Endodermal cell (in vitro differentiated cells): ENCODE results near the gene CASP1. TPM values are rescaled to one million over a fixed set of nuclear protein-coding genes. Genes with fewer than 3 reads are reported as not detected.
A peak's percentile ranks its signal among the peaks of the same experiment; 100 is the strongest.

ENCODE experiments used
- DNase-seq: peaks from one replicate; pipeline ENCODE4 v3.0.0-alpha.2; 2017
- H3K27ac ChIP-seq: 2 replicates; pipeline ENCODE4 v1.5.1; 2013; ENCODE audit warnings: mild to moderate bottlenecking, low read depth, low read length, moderate library complexity
- H3K27me3 ChIP-seq: 2 replicates; pipeline ENCODE4 v1.6.1; 2013; ENCODE audit warnings: mild to moderate bottlenecking, low read length, moderate library complexity; ENCODE audit not compliant: insufficient read depth, control insufficient read depth, poor library complexity, severe bottlenecking
- H3K36me3 ChIP-seq: 2 replicates; pipeline ENCODE4 v1.7.0; 2013; ENCODE audit warnings: mild to moderate bottlenecking, low read length, moderate library complexity; ENCODE audit not compliant: control insufficient read depth, insufficient read depth
- H3K4me1 ChIP-seq: one replicate; pipeline ENCODE4 v1.7.0; 2013; ENCODE audit warnings: low read length; ENCODE audit not compliant: control insufficient read depth, insufficient read depth
- H3K4me3 ChIP-seq: 2 replicates; pipeline ENCODE4 v1.5.1; 2013; ENCODE audit warnings: mild to moderate bottlenecking, low read length, moderate library complexity
- H3K9ac ChIP-seq: 2 replicates; pipeline ENCODE4 v1.6.1; 2013; ENCODE audit warnings: mild to moderate bottlenecking, low read length, moderate library complexity; ENCODE audit not compliant: poor library complexity, severe bottlenecking; ENCODE audit errors: extremely low read depth
- H3K9me3 ChIP-seq: 2 replicates; pipeline ENCODE4 v1.6.1; 2013; ENCODE audit warnings: mild to moderate bottlenecking, low read length, moderate library complexity; ENCODE audit not compliant: control insufficient read depth
- H3K27ac Mint-ChIP-seq: 2 replicates; pipeline ENCODE4 v1.8.0; 2020; ENCODE audit warnings: mixed read lengths
- H3K27me3 Mint-ChIP-seq: 2 replicates; pipeline ENCODE4 v1.8.0; 2021; ENCODE audit warnings: mild to moderate bottlenecking, mixed read lengths; ENCODE audit not compliant: insufficient read depth
- H3K36me3 Mint-ChIP-seq: 2 replicates; pipeline ENCODE4 v1.8.0; 2020; ENCODE audit warnings: low read depth, mixed read lengths
- H3K4me1 Mint-ChIP-seq: 2 replicates; pipeline ENCODE4 v1.8.0; 2020; ENCODE audit warnings: mixed read lengths
- H3K4me3 Mint-ChIP-seq: 2 replicates; pipeline ENCODE4 v1.8.0; 2020; ENCODE audit warnings: mild to moderate bottlenecking, moderate library complexity, mixed read lengths
- H3K9me3 Mint-ChIP-seq: 2 replicates; pipeline ENCODE4 v1.8.0; 2020; ENCODE audit warnings: mild to moderate bottlenecking, mixed read lengths
- CTCF ChIP-seq: fragments of 200-600 bp; sonication (generic); conservative IDR thresholded peaks from 2 replicates; pipeline ENCODE4 v1.5.0; 2021; ENCODE audit warnings: antibody characterized with exemption, mild to moderate bottlenecking
- WGBS, 2 experiments: methylation state at CpG; one replicate each; pipeline versions ENCODE4 v1.1.5 to v1.1.7; 2013; ENCODE audit warnings: missing lambda C conversion rate in 2 of 2, mixed read lengths in 1 of 2; ENCODE audit not compliant: insufficient coverage in 1 of 2, insufficient read length in 1 of 2; 5-methylcytosine and 5-hydroxymethylcytosine counted together
- total RNA-seq, 2 donors: library from RNA; stranded (reverse); fragmentation: NEBNext Ultra II Directional in 1 of 2; extraction: Animal tissue kit (Norgen Biotek cat#: 25700) in 1 of 2; gene quantifications; 2 replicates in 1 of 2; 3 replicates in 1 of 2; pipeline ENCODE4 v1.2.1, GENCODE V29; 2021

The CASP1 gene
- total RNA-seq, 2 donors from 2014 or later: not detected

- Mint-ChIP-seq H3K4me3 (no peak overlapping the region), H3K4me1 (peaks cover 4% of the 10 kb centered on the region), H3K36me3 (no peaks in the 10 kb centered on the region), H3K27me3 (no peaks in the 10 kb centered on the region), H3K9me3 (no peaks in the 10 kb centered on the region), H3K27ac (peak overlapping the region; percentile 24)
- Histone ChIP-seq H3K9me3 (no peaks in the 10 kb centered on the region), H3K4me1 (peaks cover 6% of the 10 kb centered on the region), H3K27me3 (no peaks in the 10 kb centered on the region), H3K9ac (no peak overlapping the region), H3K27ac (no peak overlapping the region), H3K36me3 (no peaks in the 10 kb centered on the region), H3K4me3 (no peak overlapping the region)
- TF ChIP-seq CTCF: no peak
- DNase-seq: no peak
- 90 to 100% methylated on average over 1 to 3 of the region's 3 CpGs for WGBS, 2 experiments
Measured at GRCh38 chr11:105005451-105005845, 29.5 kb downstream of the CASP1 start.

- 88% methylated on average over 2 of the region's 3 CpGs; no CpG with 5 or more reads in 1 of the 2 experiments for WGBS, 2 experiments
- Histone ChIP-seq H3K27me3 (no peaks in the 10 kb centered on the region), H3K9ac (no peak overlapping the region), H3K27ac (no peak overlapping the region), H3K36me3 (no peaks in the 10 kb centered on the region), H3K4me1 (peaks cover 6% of the 10 kb centered on the region), H3K4me3 (no peak overlapping the region), H3K9me3 (no peaks in the 10 kb centered on the region)
- no peaks in the 10 kb centered on the region for H3K9me3 Mint-ChIP-seq
- H3K4me3 Mint-ChIP-seq: no peak overlapping the region
- no peak for DNase-seq
- no peaks in the 10 kb centered on the region for H3K27me3 Mint-ChIP-seq
- peaks cover 2% of the 10 kb centered on the region for H3K4me1 Mint-ChIP-seq
- TF ChIP-seq CTCF: no peak
- no peak overlapping the region for H3K27ac Mint-ChIP-seq
- no peaks in the 10 kb centered on the region for H3K36me3 Mint-ChIP-seq
Measured at GRCh38 chr11:105004021-105004420, 30.9 kb downstream of the CASP1 start.

DNA sequence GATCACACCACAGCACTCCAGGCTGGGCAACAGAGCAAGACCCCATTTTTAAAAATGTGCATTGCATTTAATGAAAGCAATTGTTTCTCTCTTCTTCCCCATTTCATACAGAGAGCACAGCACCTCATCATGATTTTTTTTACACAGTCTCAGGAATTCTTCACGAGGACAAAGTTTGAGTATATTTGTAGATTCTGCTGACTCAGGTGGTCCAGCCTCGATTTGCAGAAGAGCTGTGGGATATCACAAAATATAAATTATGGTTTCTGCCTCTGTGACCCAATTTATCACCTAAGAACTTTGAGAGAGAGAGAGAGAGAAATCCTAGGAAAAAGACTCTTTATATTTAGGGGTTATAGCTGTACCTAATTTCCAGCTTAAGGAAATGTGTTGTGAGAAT lies 31.8 kb downstream of the CASP1 start:
- no peak overlapping the region for H3K4me3 ChIP-seq
- no peaks in the 10 kb centered on the region for H3K9me3 Mint-ChIP-seq
- DNase-seq: no peak
- H3K9ac ChIP-seq: no peak overlapping the region
- H3K4me1 ChIP-seq: peaks cover 6% of the 10 kb centered on the region
- H3K4me3 Mint-ChIP-seq: no peak overlapping the region
- no peaks in the 10 kb centered on the region for H3K36me3 ChIP-seq
- H3K27me3 Mint-ChIP-seq: no peaks in the 10 kb centered on the region
- H3K4me1 Mint-ChIP-seq: no peaks in the 10 kb centered on the region
- H3K27ac Mint-ChIP-seq: no peak overlapping the region
- H3K27ac ChIP-seq: no peak overlapping the region
- no peaks in the 10 kb centered on the region for H3K27me3 ChIP-seq
- H3K36me3 Mint-ChIP-seq: no peaks in the 10 kb centered on the region
- H3K9me3 ChIP-seq: no peaks in the 10 kb centered on the region
- TF ChIP-seq CTCF: no peak
- 95% methylated on average over 2 of the region's 2 CpGs; no CpG with 5 or more reads in 1 of the 2 experiments for WGBS, 2 experiments
